Psoas muscle (tissue), 8 donors: Measurements from ENCODE around the gene CYP26C1. TPM values are rescaled to one million over a fixed set of nuclear protein-coding genes. Genes with fewer than 3 reads are reported as not detected.

ENCODE experiments used
- ATAC-seq, 4 donors: fragments of 200-7000 bp; cut with Tn5 transposase; one replicate each; pipeline ENCODE4 v1.9.1; 2020; ENCODE audit warnings: moderate library complexity in 3 of 4, mild to moderate bottlenecking in 2 of 4
- DNase-seq, 2 donors: peaks; one replicate each; pipeline ENCODE4 v3.0.0-alpha.2; 2020
- H3K27ac ChIP-seq: fragments of 200-600 bp; one replicate; pipeline ENCODE4 v1.8.0; 2022
- H3K27me3 ChIP-seq, 3 donors: fragments of 200-600 bp in 1 of 3; one replicate each; pipeline versions ENCODE4 v1.6.1 to v1.8.0; 2013 to 2022; ENCODE audit warnings: low read length in 2 of 3, mild to moderate bottlenecking in 2 of 3, moderate library complexity in 1 of 3; ENCODE audit not compliant: insufficient read depth in 3 of 3
- H3K36me3 ChIP-seq, 2 donors: fragments of 200-600 bp in 1 of 2; one replicate each; pipeline versions ENCODE4 v1.6.1 to v1.8.0; 2013 to 2022; ENCODE audit warnings: low read depth in 1 of 2, mild to moderate bottlenecking in 1 of 2, moderate library complexity in 1 of 2; ENCODE audit not compliant: insufficient read depth in 1 of 2
- H3K4me1 ChIP-seq: fragments of 200-600 bp; one replicate; pipeline ENCODE4 v1.8.0; 2022
- H3K4me3 ChIP-seq: fragments of 200-600 bp; one replicate; pipeline ENCODE4 v1.8.0; 2022; ENCODE audit warnings: mild to moderate bottlenecking
- H3K9me3 ChIP-seq: fragments of 200-600 bp; one replicate; pipeline ENCODE4 v1.8.0; 2022
- WGBS, 3 donors: extraction: QIAGEN DNeasy Blood & Tissue Kit; methylation state at CpG; one replicate each; pipeline versions ENCODE4 v1.1.6 to v1.1.7; 2013; 5-methylcytosine and 5-hydroxymethylcytosine counted together
- intact Hi-C, 2 donors: fragments of 100-400 bp; cut with DNase I; formaldehyde crosslinking; loops; one replicate each; pipeline versions ENCODE4 v1.11.0 to v1.14.2; 2022
- polyA plus RNA-seq, 3 donors: library from polyadenylated mRNA; stranded (reverse); fragments of 200-250 nt; gene quantifications; one replicate each; pipeline ENCODE4 v1.2.3, GENCODE V29; 2013
- total RNA-seq, 4 donors: library from RNA; stranded (reverse); fragmentation: NEBNext Ultra II Directional in 2 of 4; extraction: Animal tissue kit (Norgen Biotek cat#: 25700) in 2 of 4; gene quantifications; one replicate each; pipeline versions ENCODE4 v1.2.1 to v1.2.4, GENCODE V29; 2021 to 2023
- TF ChIP-seq, protein P1 (sequence below): fragments of 200-600 bp; IDR thresholded peaks from one replicate; pipeline ENCODE4 v1.8.0; 2022; ENCODE audit warnings: antibody characterized with exemption
- donor health status: healthy with polysubstance abuse.
- donor health status: DM: no; HTN: no; CAD: no; lungs with moderate emphysema.
- donor health status: Bipolar disorder and iron deficiency.
- donor health status: healthy.
- donor health status: DM: yes; HTN: yes; CAD: no.
- donor health status: DM: no; HTN: no; CAD: no.
- donor health status: DM: no; HTN: no; CAD: no.
- donor health status: DM: yes; HTN: yes; CAD: no.

Gene CYP26C1
- total and polyA plus RNA-seq, 7 donors: 0.01 to 0.06 (median 0.03) TPM; not detected in 4

DNA sequence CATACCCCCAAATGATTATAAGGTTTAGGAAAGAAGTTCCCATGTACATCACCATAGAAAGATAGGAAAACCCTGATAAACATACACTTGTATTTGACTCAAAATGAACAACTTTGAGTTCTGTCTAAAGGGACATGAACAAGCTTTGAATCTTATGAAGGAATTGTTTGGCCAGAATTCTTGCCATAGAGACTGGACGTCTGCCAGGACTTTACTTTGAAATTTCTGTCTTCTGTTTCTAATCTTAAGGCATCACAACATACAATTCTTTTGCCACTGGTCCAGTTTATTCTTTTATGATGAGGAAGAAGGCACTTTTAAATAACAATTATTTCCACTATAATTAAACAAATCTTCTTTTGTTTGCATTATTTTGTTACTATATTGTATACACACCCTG, 26.2 kb upstream of the CYP26C1 start:
- ATAC-seq (no peak), DNase-seq (no peak)
- WGBS, 3 donors: 50 to 71% (median 61%) methylated on average over 1 of the region's 1 CpG
- Histone ChIP-seq H3K4me3 (no peak overlapping the region), H3K4me1 (no peaks in the 10 kb centered on the region), H3K27ac (no peak overlapping the region), H3K9me3 (no peaks in the 10 kb centered on the region), H3K27me3 (no peaks in the 10 kb centered on the region), H3K36me3 (no peaks in the 10 kb centered on the region)
- TF ChIP-seq, protein P1, sequence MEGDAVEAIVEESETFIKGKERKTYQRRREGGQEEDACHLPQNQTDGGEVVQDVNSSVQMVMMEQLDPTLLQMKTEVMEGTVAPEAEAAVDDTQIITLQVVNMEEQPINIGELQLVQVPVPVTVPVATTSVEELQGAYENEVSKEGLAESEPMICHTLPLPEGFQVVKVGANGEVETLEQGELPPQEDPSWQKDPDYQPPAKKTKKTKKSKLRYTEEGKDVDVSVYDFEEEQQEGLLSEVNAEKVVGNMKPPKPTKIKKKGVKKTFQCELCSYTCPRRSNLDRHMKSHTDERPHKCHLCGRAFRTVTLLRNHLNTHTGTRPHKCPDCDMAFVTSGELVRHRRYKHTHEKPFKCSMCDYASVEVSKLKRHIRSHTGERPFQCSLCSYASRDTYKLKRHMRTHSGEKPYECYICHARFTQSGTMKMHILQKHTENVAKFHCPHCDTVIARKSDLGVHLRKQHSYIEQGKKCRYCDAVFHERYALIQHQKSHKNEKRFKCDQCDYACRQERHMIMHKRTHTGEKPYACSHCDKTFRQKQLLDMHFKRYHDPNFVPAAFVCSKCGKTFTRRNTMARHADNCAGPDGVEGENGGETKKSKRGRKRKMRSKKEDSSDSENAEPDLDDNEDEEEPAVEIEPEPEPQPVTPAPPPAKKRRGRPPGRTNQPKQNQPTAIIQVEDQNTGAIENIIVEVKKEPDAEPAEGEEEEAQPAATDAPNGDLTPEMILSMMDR: no peak
- intact Hi-C loops: no loop called here

DNA sequence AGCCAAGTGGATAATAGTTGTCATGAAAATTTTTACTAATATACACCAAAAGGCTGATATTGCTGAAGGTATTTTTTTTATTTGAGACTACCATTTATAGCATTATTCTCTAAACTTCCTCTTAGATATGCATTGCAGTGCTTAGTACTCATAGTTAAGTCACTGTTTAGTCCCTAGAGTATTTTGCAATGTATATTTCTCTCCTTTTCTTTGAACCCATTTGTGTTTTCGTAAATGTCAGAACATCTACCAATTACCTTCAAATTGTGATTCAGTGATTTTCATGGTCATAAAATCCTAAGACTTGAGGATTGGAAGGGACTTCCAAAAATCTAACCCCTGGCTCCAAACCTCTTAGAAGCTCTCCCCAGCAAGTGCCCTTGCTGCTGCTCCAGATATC, 21.5 kb upstream of the CYP26C1 start:
- intact Hi-C loops: no loop called here

DNA sequence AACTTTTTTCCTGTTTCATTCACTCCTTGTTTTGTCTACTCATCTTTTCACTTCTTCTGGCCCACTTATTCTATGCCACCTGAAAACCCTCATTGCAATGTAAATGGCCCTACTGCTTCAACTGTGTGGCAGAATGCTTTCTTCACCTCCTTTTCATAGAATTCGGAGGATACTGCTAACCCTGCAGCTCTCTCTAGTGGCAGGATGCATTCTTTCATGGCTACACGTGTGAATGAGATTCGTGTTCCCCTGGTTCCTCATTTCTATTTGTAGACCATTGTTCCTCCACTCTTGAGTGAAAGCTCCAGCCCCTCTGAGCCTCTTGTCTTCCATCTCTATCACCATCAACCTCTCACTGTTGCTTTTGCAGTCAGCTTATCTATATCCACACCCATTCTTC, 20.9 kb upstream of the CYP26C1 start:
- Histone ChIP-seq H3K36me3 (no peaks in the 10 kb centered on the region), H3K27ac (no peak overlapping the region), H3K4me3 (no peak overlapping the region), H3K27me3 (no peaks in the 10 kb centered on the region), H3K9me3 (no peaks in the 10 kb centered on the region), H3K4me1 (no peaks in the 10 kb centered on the region)
- WGBS, 3 donors: 36 to 47% (median 47%) methylated on average over 3 of the region's 3 CpGs
- intact Hi-C loops: no loop called here
- peak in 1 of 4 donors; percentile 48 for ATAC-seq
- TF ChIP-seq, protein P1: no peak
- no peak for DNase-seq

More for the DNA sequence above, 21.5 kb upstream of the CYP26C1 start:
- Histone ChIP-seq H3K27me3 (no peaks in the 10 kb centered on the region), H3K36me3 (no peaks in the 10 kb centered on the region), H3K27ac (no peak overlapping the region), H3K9me3 (no peaks in the 10 kb centered on the region), H3K4me3 (no peak overlapping the region), H3K4me1 (no peaks in the 10 kb centered on the region)
- 92 to 100% (median 95%) methylated on average over 1 of the region's 1 CpG for WGBS, 3 donors
- no peak for ATAC-seq
- no peak for DNase-seq
- TF ChIP-seq, protein P1: no peak

DNA sequence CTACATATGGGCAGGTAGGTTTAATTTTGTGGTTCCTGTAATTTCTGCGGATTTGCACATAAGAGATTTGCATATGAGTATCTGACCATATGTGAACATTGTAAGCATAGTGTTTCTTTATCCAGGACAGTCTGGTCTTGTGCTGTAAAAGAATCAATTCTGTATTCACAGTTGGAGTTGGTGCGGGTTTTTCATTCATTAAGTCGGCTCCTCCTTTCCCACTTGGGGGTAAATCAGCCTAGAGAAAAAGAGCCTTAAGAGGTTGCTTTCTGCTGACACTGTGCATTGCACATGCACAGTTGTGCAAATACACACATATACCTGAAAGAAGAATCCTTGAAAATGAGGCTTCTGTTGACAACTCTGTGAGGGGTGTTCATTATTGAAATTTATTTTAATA, 6.1 kb upstream of the CYP26C1 start:
- WGBS, 3 donors: 92 to 94% (median 93%) methylated on average over 3 of the region's 3 CpGs

DNA sequence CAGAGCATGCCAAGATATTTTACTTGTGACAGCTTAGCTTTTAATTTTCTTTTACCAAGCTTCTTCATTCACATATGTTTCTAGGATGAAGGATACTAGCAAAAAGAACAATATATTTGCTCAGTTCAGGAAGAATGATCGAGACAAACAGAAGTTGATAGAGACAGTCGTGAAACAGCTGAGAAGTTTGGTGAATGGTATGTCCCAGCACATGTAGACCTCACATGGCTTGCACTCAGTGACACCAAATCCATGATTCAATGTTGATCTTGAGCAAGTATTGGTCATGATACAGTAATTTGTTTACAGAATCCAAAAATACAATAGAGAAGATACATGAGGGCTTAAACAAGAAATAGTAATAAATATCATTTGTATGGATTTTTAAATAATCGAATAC, 2.5 kb upstream of the CYP26C1 start:
- Histone ChIP-seq H3K27ac (no peak overlapping the region), H3K4me1 (peaks cover 6% of the 10 kb centered on the region), H3K36me3 (peaks cover 0 to 16% of the 10 kb centered on the region in 2 donors), H3K9me3 (no peaks in the 10 kb centered on the region), H3K27me3 (peaks cover 0 to 25% (median 2%) of the 10 kb centered on the region in 3 donors), H3K4me3 (no peak overlapping the region)
- DNase-seq (no peak), ATAC-seq (no peak)
- intact Hi-C loops: no loop called here
- WGBS, 3 donors: 95 to 96% (median 95%) methylated on average over 3 of the region's 3 CpGs
- TF ChIP-seq, protein P1: no peak

More for the DNA sequence above, 6.1 kb upstream of the CYP26C1 start:
- no peak for DNase-seq
- Histone ChIP-seq H3K36me3 (peaks cover 0 to 16% of the 10 kb centered on the region in 2 donors), H3K4me3 (no peak overlapping the region), H3K9me3 (no peaks in the 10 kb centered on the region), H3K27me3 (peaks cover 0 to 4% (median 0%) of the 10 kb centered on the region in 3 donors), H3K4me1 (no peaks in the 10 kb centered on the region), H3K27ac (no peak overlapping the region)
- TF ChIP-seq, protein P1: no peak
- intact Hi-C loops: no loop called here
- no peak for ATAC-seq
